Brain microvascular endothelial cell (primary cell): ENCODE results near the gene PKN1.

ENCODE experiments used
- DNase-seq: peaks from one replicate; pipeline ENCODE4 v3.0.0-alpha.2; 2020
- H3K27ac ChIP-seq: fragments of 250-450 bp; sonication (Bioruptor Pico); 2 replicates; pipeline ENCODE4 v1.5.1; 2020; ENCODE audit warnings: mild to moderate bottlenecking, moderate library complexity
- H3K27me3 ChIP-seq: fragments of 250-450 bp; sonication (Bioruptor Pico); replicated peaks from 2 replicates; pipeline ENCODE4 v1.5.1; 2020; ENCODE audit warnings: mild to moderate bottlenecking
- H3K36me3 ChIP-seq: fragments of 250-450 bp; sonication (Bioruptor Pico); replicated peaks from 2 replicates; pipeline ENCODE4 v1.5.1; 2020; ENCODE audit warnings: mild to moderate bottlenecking
- H3K4me3 ChIP-seq: 2 replicates; pipeline ENCODE4 v1.5.1; 2011; ENCODE audit warnings: low read depth, mild to moderate bottlenecking, control low read depth, low read length, moderate library complexity
- in situ Hi-C: cut with HindIII; loops from 2 replicates; pipeline ENCODE4 v1.10.0; 2017; ENCODE audit warnings: low sequenced_read_pairs, low pct_ligation_motif_present
- TF ChIP-seq, protein P1 (sequence below): IDR thresholded peaks from 2 replicates; pipeline ENCODE4 v1.5.1; 2011; ENCODE audit warnings: low read depth, mild to moderate bottlenecking, moderate library complexity, low read length, control low read depth, inconsistent platforms; ENCODE audit errors: missing control alignments

Gene PKN1

DNA sequence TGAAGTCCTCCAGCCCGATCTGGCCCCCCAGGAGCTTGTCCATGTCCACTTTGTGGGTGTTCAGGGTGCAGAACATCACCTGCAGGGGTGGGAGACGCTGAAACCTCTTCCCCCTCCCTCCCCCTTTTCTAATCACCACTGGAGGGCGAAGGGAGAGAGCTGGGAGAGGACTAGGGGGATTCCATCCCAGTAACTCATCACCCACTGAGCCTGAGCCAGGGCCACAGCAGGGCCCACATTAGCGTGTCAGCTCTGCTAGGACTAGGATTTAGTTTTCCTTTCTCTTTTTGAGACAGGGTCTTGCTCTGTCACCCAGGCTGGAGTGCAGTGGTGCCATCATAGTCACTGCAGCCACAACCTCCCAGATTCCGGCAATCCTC, 47.6 kb downstream of the PKN1 start:
- in situ Hi-C loops = no loop called here
- peak; percentile 38 for DNase-seq
- peaks cover 43% of the 10 kb centered on the region for H3K36me3 ChIP-seq
- H3K27me3 ChIP-seq = no peaks in the 10 kb centered on the region
- H3K4me3 ChIP-seq = no peak overlapping the region
- TF ChIP-seq, protein P1, sequence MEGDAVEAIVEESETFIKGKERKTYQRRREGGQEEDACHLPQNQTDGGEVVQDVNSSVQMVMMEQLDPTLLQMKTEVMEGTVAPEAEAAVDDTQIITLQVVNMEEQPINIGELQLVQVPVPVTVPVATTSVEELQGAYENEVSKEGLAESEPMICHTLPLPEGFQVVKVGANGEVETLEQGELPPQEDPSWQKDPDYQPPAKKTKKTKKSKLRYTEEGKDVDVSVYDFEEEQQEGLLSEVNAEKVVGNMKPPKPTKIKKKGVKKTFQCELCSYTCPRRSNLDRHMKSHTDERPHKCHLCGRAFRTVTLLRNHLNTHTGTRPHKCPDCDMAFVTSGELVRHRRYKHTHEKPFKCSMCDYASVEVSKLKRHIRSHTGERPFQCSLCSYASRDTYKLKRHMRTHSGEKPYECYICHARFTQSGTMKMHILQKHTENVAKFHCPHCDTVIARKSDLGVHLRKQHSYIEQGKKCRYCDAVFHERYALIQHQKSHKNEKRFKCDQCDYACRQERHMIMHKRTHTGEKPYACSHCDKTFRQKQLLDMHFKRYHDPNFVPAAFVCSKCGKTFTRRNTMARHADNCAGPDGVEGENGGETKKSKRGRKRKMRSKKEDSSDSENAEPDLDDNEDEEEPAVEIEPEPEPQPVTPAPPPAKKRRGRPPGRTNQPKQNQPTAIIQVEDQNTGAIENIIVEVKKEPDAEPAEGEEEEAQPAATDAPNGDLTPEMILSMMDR = peak; percentile 14
- H3K27ac ChIP-seq = peak overlapping the region; percentile 25

GRCh38 chr19:14482172-14482941, 49.3 kb downstream of the PKN1 start:
- no peak for DNase-seq
- in situ Hi-C loops = no loop called here

DNA sequence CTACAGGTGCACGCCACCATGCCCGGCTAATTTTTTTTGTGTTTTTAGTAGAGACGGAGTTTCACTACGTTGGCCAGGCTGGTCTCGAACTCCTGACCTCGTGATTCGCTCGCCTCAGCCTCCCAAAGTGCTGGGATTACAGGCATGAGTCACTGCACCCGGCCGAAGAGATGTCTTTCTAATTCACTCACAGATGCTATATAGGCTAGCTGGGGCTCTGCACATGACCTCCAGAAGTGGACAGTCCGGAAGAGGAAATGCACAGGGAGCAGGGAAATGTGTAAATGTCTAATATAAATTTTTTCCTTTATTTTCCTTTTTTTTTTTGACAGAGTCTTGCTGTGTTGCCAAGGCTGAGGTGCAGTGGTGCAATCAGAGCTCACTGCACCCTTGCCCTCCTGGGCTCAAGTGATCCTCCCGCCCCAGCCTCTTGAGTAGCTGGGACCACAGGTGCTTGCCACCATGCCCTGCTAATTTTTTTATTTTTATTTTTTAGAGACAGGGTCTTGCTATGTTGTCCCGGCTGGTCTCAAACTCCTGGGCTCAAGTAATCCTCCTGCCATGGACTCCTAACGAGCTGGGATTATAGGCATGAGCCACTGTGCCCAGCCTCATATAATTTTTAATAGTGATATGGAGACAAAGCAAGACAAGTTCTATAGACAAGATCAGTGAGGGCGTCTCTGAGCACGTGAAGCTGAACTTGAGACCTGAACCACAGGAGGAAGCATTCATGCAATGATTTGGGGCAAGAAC, 54.4 kb downstream of the PKN1 start:
- TF ChIP-seq, protein P1 = no peak
- Histone ChIP-seq H3K36me3 (peaks cover 39% of the 10 kb centered on the region), H3K27me3 (no peaks in the 10 kb centered on the region), H3K27ac (no peak overlapping the region), H3K4me3 (no peak overlapping the region)
- DNase-seq = no peak
- in situ Hi-C loops = no loop called here

More at GRCh38 chr19:14482172-14482941, 49.3 kb downstream of the PKN1 start:
- Histone ChIP-seq H3K27ac (no peak overlapping the region), H3K36me3 (peaks cover 53% of the 10 kb centered on the region), H3K4me3 (no peak overlapping the region), H3K27me3 (no peaks in the 10 kb centered on the region)
- TF ChIP-seq, protein P1 = no peak

DNA sequence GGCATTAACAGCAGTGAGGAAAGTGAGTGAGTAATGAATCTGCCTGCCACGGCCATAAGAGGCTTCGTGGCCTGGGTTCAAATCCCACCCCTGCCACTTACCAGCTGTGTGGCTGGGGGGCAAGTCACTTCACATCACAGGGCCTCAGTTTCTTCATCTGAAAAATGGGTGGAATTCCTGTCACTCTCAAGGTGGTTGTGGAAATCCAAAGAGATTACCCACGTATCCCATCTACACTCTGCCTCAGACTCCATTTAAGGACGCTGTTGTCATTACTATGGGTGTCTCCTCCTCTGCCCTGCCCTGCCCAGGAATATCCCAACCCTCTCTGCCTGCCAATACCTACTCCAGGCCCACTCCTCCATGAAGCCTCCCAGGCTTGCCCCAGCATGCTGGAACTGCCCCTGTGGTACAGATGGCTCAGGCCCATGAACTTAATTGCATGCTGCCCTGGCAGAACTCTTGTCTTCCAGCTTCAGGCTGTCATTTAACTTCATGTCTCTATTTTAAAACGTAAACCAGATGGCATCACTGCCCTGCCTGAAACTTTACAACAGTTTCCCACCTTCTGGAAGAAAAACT, 59.7 kb downstream of the PKN1 start:
- H3K4me3 ChIP-seq = no peak overlapping the region
- no peak for DNase-seq
- TF ChIP-seq, protein P1 = no peak
- H3K27me3 ChIP-seq = no peaks in the 10 kb centered on the region
- H3K27ac ChIP-seq = no peak overlapping the region
- H3K36me3 ChIP-seq = peaks cover 20% of the 10 kb centered on the region
- in situ Hi-C loops = no loop called here

DNA sequence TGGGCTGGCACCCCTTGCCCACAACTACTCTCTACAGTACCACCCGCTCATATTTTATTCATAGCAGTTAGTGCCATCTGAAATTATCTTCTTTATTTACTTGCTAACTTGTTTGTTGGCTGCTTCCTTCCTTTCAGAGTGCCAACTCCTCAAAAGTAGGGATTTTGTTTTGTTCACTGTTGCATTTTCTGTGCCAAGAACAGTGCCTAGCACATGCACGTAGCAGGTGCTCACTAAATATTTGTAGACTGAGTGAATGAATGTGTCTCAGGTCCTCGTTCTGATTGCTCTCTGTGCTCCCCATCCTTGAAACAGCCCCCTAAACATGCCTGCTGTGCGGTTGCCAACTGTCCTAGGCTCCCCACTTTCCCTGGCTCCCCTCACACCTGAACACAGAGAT, 61.3 kb downstream of the PKN1 start:
- H3K27me3 ChIP-seq = no peaks in the 10 kb centered on the region
- H3K36me3 ChIP-seq = peaks cover 14% of the 10 kb centered on the region
- TF ChIP-seq, protein P1 = no peak
- H3K4me3 ChIP-seq = peak overlapping the region; percentile 74
- in situ Hi-C loops = no loop called here
- no peak for DNase-seq
- H3K27ac ChIP-seq = no peak overlapping the region
